GM23338 (cell line): ENCODE measurements around the gene AOPEP. TPM values are rescaled to one million over a fixed set of nuclear protein-coding genes. Genes with fewer than 3 reads are reported as not detected.

Experiments
- ATAC-seq: fragments of 200-7000 bp; cut with Tn5 transposase; 3 replicates; pipeline ENCODE4 v1.9.1; 2020
- DNase-seq: peaks from one replicate; pipeline ENCODE4 v3.0.0-alpha.2; 2015; ENCODE audit warnings: low spot score
- H2AFZ ChIP-seq: fragments of 200-600 bp; sonication (generic); 2 replicates; pipeline ENCODE4 v1.8.0; 2016; ENCODE audit warnings: antibody characterized with exemption, mild to moderate bottlenecking, moderate library complexity
- H3F3A ChIP-seq: fragments of 200-600 bp; sonication (generic); replicated peaks from 2 replicates; pipeline ENCODE4 v1.8.0; 2017; ENCODE audit warnings: antibody characterized with exemption, mixed run types, low read depth
- H3K27ac ChIP-seq: fragments of 200-600 bp; sonication (generic); 2 replicates; pipeline ENCODE4 v1.6.1; 2016; ENCODE audit warnings: low read depth
- H3K27me3 ChIP-seq: fragments of 200-600 bp; sonication (generic); 2 replicates; pipeline ENCODE4 v1.8.0; 2016; ENCODE audit warnings: mild to moderate bottlenecking, mixed run types, moderate library complexity; ENCODE audit not compliant: insufficient read depth
- H3K36me3 ChIP-seq: fragments of 200-600 bp; sonication (generic); 2 replicates; pipeline ENCODE4 v1.8.0; 2016; ENCODE audit warnings: mild to moderate bottlenecking; ENCODE audit not compliant: insufficient read depth
- H3K4me1 ChIP-seq: fragments of 200-600 bp; sonication (generic); 2 replicates; pipeline ENCODE4 v1.8.0; 2016; ENCODE audit warnings: mild to moderate bottlenecking, moderate library complexity; ENCODE audit not compliant: insufficient read depth
- H3K4me2 ChIP-seq: fragments of 200-600 bp; sonication (generic); 2 replicates; pipeline ENCODE4 v1.7.1; 2017; ENCODE audit warnings: mixed run types
- H3K4me3 ChIP-seq: fragments of 200-600 bp; sonication (generic); 2 replicates; pipeline ENCODE4 v1.6.1; 2016; ENCODE audit warnings: mixed run types
- H3K79me2 ChIP-seq: fragments of 200-600 bp; sonication (generic); replicated peaks from 2 replicates; pipeline ENCODE4 v1.8.0; 2017; ENCODE audit warnings: mild to moderate bottlenecking; ENCODE audit not compliant: insufficient read depth
- H3K9me2 ChIP-seq: fragments of 200-600 bp; sonication (generic); 2 replicates; pipeline ENCODE4 v1.8.0; 2017; ENCODE audit not compliant: insufficient read depth
- H4K20me1 ChIP-seq: fragments of 200-600 bp; sonication (generic); replicated peaks from 2 replicates; pipeline ENCODE4 v1.8.0; 2017; ENCODE audit warnings: mild to moderate bottlenecking; ENCODE audit not compliant: insufficient read depth
- H3K27ac Mint-ChIP-seq: 2 replicates; pipeline ENCODE4 v1.8.0; 2020; ENCODE audit warnings: inconsistent platforms, mild to moderate bottlenecking, moderate library complexity, mixed read lengths
- H3K27me3 Mint-ChIP-seq: 3 replicates; pipeline ENCODE4 v1.8.0; 2022; ENCODE audit warnings: low read depth, mild to moderate bottlenecking, moderate library complexity, mixed read lengths, inconsistent platforms; ENCODE audit not compliant: insufficient read depth, poor library complexity
- H3K36me3 Mint-ChIP-seq: 3 replicates; pipeline ENCODE4 v1.8.0; 2021; ENCODE audit warnings: low read depth, mild to moderate bottlenecking, inconsistent platforms, moderate library complexity, mixed read lengths
- H3K4me1 Mint-ChIP-seq: 3 replicates; pipeline ENCODE4 v1.8.0; 2020; ENCODE audit warnings: mild to moderate bottlenecking, inconsistent platforms, mixed read lengths
- H3K4me3 Mint-ChIP-seq: 3 replicates; pipeline ENCODE4 v1.8.0; 2021; ENCODE audit warnings: moderate library complexity, mild to moderate bottlenecking, inconsistent platforms, mixed read lengths
- H3K9me3 Mint-ChIP-seq: 3 replicates; pipeline ENCODE4 v1.8.0; 2020; ENCODE audit warnings: moderate library complexity, mild to moderate bottlenecking, inconsistent platforms, mixed read lengths
- CREB1 ChIP-seq: fragments of 250-450 bp; sonication (Bioruptor Pico); IDR thresholded peaks from 2 replicates; pipeline ENCODE4 v1.5.0; 2020; ENCODE audit warnings: low read depth, mild to moderate bottlenecking, moderate library complexity
- CTCF ChIP-seq, 2 experiments: fragments of 200-600 bp in 1 of 2; sonication (generic) in 1 of 2; conservative IDR thresholded peaks; 2 replicates each; pipeline versions ENCODE4 v1.5.1 to v1.6.1; 2016 to 2017; ENCODE audit warnings: antibody characterized with exemption in 2 of 2, low read depth in 2 of 2, mild to moderate bottlenecking in 2 of 2, moderate library complexity in 1 of 2
- ETS1 ChIP-seq: IDR thresholded peaks from 2 replicates; pipeline ENCODE4 v1.6.1; 2016; ENCODE audit warnings: antibody characterized with exemption
- EZH2 ChIP-seq: fragments of 200-600 bp; sonication (generic); IDR thresholded peaks from one replicate; pipeline ENCODE4 v1.8.0; 2017; ENCODE audit warnings: antibody characterized with exemption, mild to moderate bottlenecking, low read depth; ENCODE audit not compliant: unreplicated experiment
- EZH2phosphoT487 ChIP-seq: fragments of 200-600 bp; sonication (generic); IDR thresholded peaks from one replicate; pipeline ENCODE4 v1.8.1; 2018; ENCODE audit warnings: antibody characterized with exemption; ENCODE audit not compliant: unreplicated experiment
- JUNB ChIP-seq: IDR thresholded peaks from one replicate; pipeline ENCODE4 v1.6.1; 2016; ENCODE audit warnings: antibody characterized with exemption; ENCODE audit not compliant: unreplicated experiment
- NANOG ChIP-seq: IDR thresholded peaks from 2 replicates; pipeline ENCODE4 v1.6.1; 2016; ENCODE audit warnings: antibody characterized with exemption, borderline replicate concordance
- POLR2AphosphoS5 ChIP-seq: IDR thresholded peaks from 2 replicates; pipeline ENCODE4 v1.6.1; 2016; ENCODE audit warnings: antibody characterized with exemption, low read depth
- REST ChIP-seq: IDR thresholded peaks from one replicate; pipeline ENCODE4 v1.6.1; 2018; ENCODE audit warnings: antibody characterized with exemption; ENCODE audit not compliant: unreplicated experiment
- STAT1 ChIP-seq: IDR thresholded peaks from one replicate; pipeline ENCODE4 v1.6.1; 2016; ENCODE audit warnings: antibody characterized with exemption; ENCODE audit not compliant: unreplicated experiment
- ZNF114 ChIP-seq: fragments of 250-450 bp; sonication (Bioruptor Pico); IDR thresholded peaks from 2 replicates; pipeline ENCODE4 v1.5.0; 2020; ENCODE audit warnings: mild to moderate bottlenecking, moderate library complexity
- ZNF331 ChIP-seq: fragments of 250-450 bp; sonication (Bioruptor Pico); IDR thresholded peaks from 2 replicates; pipeline ENCODE4 v1.5.0; 2020; ENCODE audit warnings: low read depth, mild to moderate bottlenecking, moderate library complexity
- ZNF462 ChIP-seq: fragments of 250-450 bp; sonication (Bioruptor Pico); IDR thresholded peaks from 2 replicates; pipeline ENCODE4 v1.5.0; 2020; ENCODE audit warnings: mild to moderate bottlenecking, moderate library complexity
- polyA plus RNA-seq: library from polyadenylated mRNA; unstranded; fragments of >200 nt; fragmentation: Nextera tagmentation; extraction: Ambion mirVana; gene quantifications from 2 replicates; pipeline ENCODE4 v1.2.1, GENCODE V29; 2016
- total RNA-seq: library from RNA; depleted of rRNA; stranded (reverse); fragments of >200 nt; shearing (Covaris generic); gene quantifications from 2 replicates; pipeline ENCODE4 v1.2.3, GENCODE V29; 2014

Gene AOPEP
- total and polyA plus RNA-seq, 2 experiments from 2014 or later: 7.0 to 16.5 TPM

GRCh38 chr9:95094002-95094401 is 367.5 kb downstream of the AOPEP start:
- H3K4me1 Mint-ChIP-seq: peaks cover 46% of the 10 kb centered on the region
- Histone ChIP-seq H3K9me2 (no peaks in the 10 kb centered on the region), H3F3A (no peaks in the 10 kb centered on the region), H3K27ac (no peak overlapping the region), H3K79me2 (no peaks in the 10 kb centered on the region), H3K36me3 (no peaks in the 10 kb centered on the region), H3K4me2 (no peak overlapping the region), H4K20me1 (no peaks in the 10 kb centered on the region), H2AFZ (no peak overlapping the region), H3K4me1 (no peaks in the 10 kb centered on the region), H3K27me3 (no peaks in the 10 kb centered on the region), H3K4me3 (no peak overlapping the region)
- no peak for ATAC-seq
- TF ChIP-seq JUNB: no peak
- no peak for TF ChIP-seq EZH2
- TF ChIP-seq EZH2phosphoT487: no peak
- TF ChIP-seq NANOG: no peak
- TF ChIP-seq POLR2AphosphoS5: no peak
- TF ChIP-seq CREB1 (CRISPR knock-in tag): no peak
- TF ChIP-seq REST: no peak
- TF ChIP-seq CTCF (conservative IDR thresholded peaks at IDR 0.05; ENCODE audit: low read depth in 2 of 2): no peak
- TF ChIP-seq ZNF462 (CRISPR knock-in tag): no peak
- no peak for TF ChIP-seq ZNF114 (CRISPR knock-in tag)
- TF ChIP-seq STAT1: no peak
- TF ChIP-seq ETS1: no peak
- no peak for TF ChIP-seq ZNF331 (CRISPR knock-in tag)
- no peaks in the 10 kb centered on the region for H3K9me3 Mint-ChIP-seq
- H3K4me3 Mint-ChIP-seq: no peak overlapping the region
- peaks cover 3% of the 10 kb centered on the region; the same call in 2 of the 3 replicates for H3K36me3 Mint-ChIP-seq
- no peak overlapping the region for H3K27ac Mint-ChIP-seq
- peaks cover 9% of the 10 kb centered on the region for H3K27me3 Mint-ChIP-seq
- no peak for DNase-seq
